Measurements from ENCODE around the gene PRDM16.

DNA sequence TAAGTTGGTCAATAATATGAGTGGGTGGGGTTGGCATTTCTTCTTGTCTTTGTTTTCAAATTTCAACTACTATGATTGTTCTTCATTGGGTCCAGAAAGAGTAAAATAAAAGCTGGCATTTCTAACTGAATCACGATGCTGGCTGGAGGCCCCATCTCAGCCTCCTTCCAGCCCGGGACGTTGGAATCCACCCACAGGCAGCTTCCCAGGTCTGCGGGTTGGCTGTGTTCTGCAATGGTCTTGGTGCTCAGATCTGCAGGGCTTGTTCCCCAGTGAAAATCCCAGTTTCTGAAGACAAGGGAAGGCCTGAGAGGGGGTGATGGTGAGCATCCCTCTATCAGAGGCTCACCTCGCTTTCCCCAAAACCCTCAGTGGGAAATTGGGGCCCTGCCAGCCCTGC lies 330.7 kb downstream of the PRDM16 start:
- TF ChIP-seq EZH2phosphoT487 (IDR thresholded peaks at IDR 0.05; ENCODE audit: borderline replicate concordance, low read length), result no peak
- TF ChIP-seq CTCF (conservative IDR thresholded peaks at IDR 0.05; ENCODE audit: low read depth, low read length), result no peak
